IPS-11a (cell line): ENCODE data around the gene MX1.

ENCODE experiments used
- H3K4me3 ChIP-seq: one replicate; pipeline ENCODE4 v1.5.1; 2013; ENCODE audit warnings: low read depth, low read length, control low read depth

MX1 gene

GRCh38 chr21:41488080-41488479, 62.0 kb downstream of the MX1 start:
- H3K4me3 ChIP-seq: no peak overlapping the region

- H3K4me3 ChIP-seq: no peak overlapping the region
These were observed 63.3 kb downstream of the MX1 start for GRCh38 chr21:41489329-41489728.

GRCh38 chr21:41490330-41490729, 64.3 kb downstream of the MX1 start:
- no peak overlapping the region for H3K4me3 ChIP-seq

- no peak overlapping the region for H3K4me3 ChIP-seq
These were observed 65.4 kb downstream of the MX1 start for GRCh38 chr21:41491412-41491811.

- no peak overlapping the region for H3K4me3 ChIP-seq
These were observed 68.2 kb downstream of the MX1 start for GRCh38 chr21:41494242-41494641.

GRCh38 chr21:41497008-41497407, 71.0 kb downstream of the MX1 start:
- no peak overlapping the region for H3K4me3 ChIP-seq

GRCh38 chr21:41497788-41498187, 71.7 kb downstream of the MX1 start:
- no peak overlapping the region for H3K4me3 ChIP-seq

- H3K4me3 ChIP-seq: no peak overlapping the region
These were observed 73.9 kb downstream of the MX1 start for GRCh38 chr21:41499920-41500319.

GRCh38 chr21:41500363-41500762, 74.3 kb downstream of the MX1 start:
- H3K4me3 ChIP-seq: no peak overlapping the region

GRCh38 chr21:41500931-41501381, 74.9 kb downstream of the MX1 start:
- H3K4me3 ChIP-seq: no peak overlapping the region

GRCh38 chr21:41501919-41502318, 75.9 kb downstream of the MX1 start:
- H3K4me3 ChIP-seq: no peak overlapping the region

- no peak overlapping the region for H3K4me3 ChIP-seq
These were observed 77.3 kb downstream of the MX1 start for GRCh38 chr21:41503331-41503730.

GRCh38 chr21:41504030-41504429, 78.0 kb downstream of the MX1 start:
- H3K4me3 ChIP-seq: no peak overlapping the region

- H3K4me3 ChIP-seq: peak overlapping the region; percentile 71
These were observed 80.1 kb downstream of the MX1 start for GRCh38 chr21:41506005-41506594.

- peak overlapping the region; percentile 71 for H3K4me3 ChIP-seq
These were observed 80.8 kb downstream of the MX1 start for GRCh38 chr21:41506611-41507520.

- H3K4me3 ChIP-seq: peak within 1 kb of the TSS; percentile 71
These were observed 81.7 kb downstream of the MX1 start, which contains the start of gene TMPRSS2 for GRCh38 chr21:41507521-41508414. TSS of gene TMPRSS2 (minus strand) at chr21:41508158. CDS start at chr21:41498133, 10,025 bp downstream.

GRCh38 chr21:41508415-41509144, 82.5 kb downstream of the MX1 start:
- peak overlapping the region; percentile 47 for H3K4me3 ChIP-seq
